ENCODE data around the gene ADAMTS3. TPM values are rescaled to one million over a fixed set of nuclear protein-coding genes. Genes with fewer than 3 reads are reported as not detected.

Gene ADAMTS3
- total RNA-seq, 1 donor from 2014 or later: 11.0 TPM

- no peak for DNase-seq (ENCODE audit: low spot score in 2 of 2, unreplicated experiment in 2 of 2)
- TF ChIP-seq CTCF (IDR thresholded peaks at IDR 0.05; ENCODE audit: unreplicated experiment): no peak
- H3K36me3 Mint-ChIP-seq: no peaks in the 10 kb centered on the region
- H3K9me3 Mint-ChIP-seq: no peaks in the 10 kb centered on the region
- no peaks in the 10 kb centered on the region for H3K27me3 Mint-ChIP-seq (ENCODE audit: low read depth)
- H3K4me3 Mint-ChIP-seq: no peak overlapping the region
- no peaks in the 10 kb centered on the region for H3K4me1 Mint-ChIP-seq
- H3K27ac Mint-ChIP-seq: no peak overlapping the region
Measured at GRCh38 chr4:72365981-72366380, 203.0 kb downstream of the ADAMTS3 start.

DNA sequence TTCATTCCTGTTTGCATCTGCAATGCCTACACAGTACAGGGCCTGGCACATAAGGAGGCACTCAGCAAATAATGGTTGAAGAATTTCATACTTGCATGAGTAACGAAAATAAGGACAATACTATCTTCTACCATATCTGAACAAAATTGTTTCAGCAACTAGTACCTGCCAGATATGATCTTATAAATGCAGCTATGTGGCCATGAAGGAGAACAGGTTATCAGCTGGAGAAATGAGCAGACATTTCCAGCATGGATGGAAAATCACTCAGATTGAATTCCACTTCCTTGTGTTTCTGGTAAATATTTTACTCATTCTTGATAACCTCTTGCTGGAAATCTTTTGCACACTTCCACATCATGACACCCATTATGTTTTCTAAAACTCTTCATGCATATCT lies 204.0 kb downstream of the ADAMTS3 start:
- no peaks in the 10 kb centered on the region for H3K9me3 Mint-ChIP-seq
- H3K27ac Mint-ChIP-seq: no peak overlapping the region
- no peaks in the 10 kb centered on the region for H3K27me3 Mint-ChIP-seq (ENCODE audit: low read depth)
- H3K4me1 Mint-ChIP-seq: no peaks in the 10 kb centered on the region
- H3K4me3 Mint-ChIP-seq: no peak overlapping the region
- TF ChIP-seq CTCF (IDR thresholded peaks at IDR 0.05; ENCODE audit: unreplicated experiment): no peak
- DNase-seq (ENCODE audit: low spot score in 2 of 2, unreplicated experiment in 2 of 2): no peak
- H3K36me3 Mint-ChIP-seq: no peaks in the 10 kb centered on the region

GRCh38 chr4:72360075-72360474 lies 208.9 kb downstream of the ADAMTS3 start:
- peaks cover 3% of the 10 kb centered on the region for H3K4me1 Mint-ChIP-seq
- H3K27me3 Mint-ChIP-seq (ENCODE audit: low read depth): no peaks in the 10 kb centered on the region
- no peak for TF ChIP-seq CTCF (IDR thresholded peaks at IDR 0.05; ENCODE audit: unreplicated experiment)
- no peak overlapping the region for H3K4me3 Mint-ChIP-seq
- DNase-seq (ENCODE audit: low spot score in 2 of 2, unreplicated experiment in 2 of 2): no peak
- H3K9me3 Mint-ChIP-seq: peaks cover 5% of the 10 kb centered on the region
- H3K36me3 Mint-ChIP-seq: no peaks in the 10 kb centered on the region
- H3K27ac Mint-ChIP-seq: no peak overlapping the region

DNA sequence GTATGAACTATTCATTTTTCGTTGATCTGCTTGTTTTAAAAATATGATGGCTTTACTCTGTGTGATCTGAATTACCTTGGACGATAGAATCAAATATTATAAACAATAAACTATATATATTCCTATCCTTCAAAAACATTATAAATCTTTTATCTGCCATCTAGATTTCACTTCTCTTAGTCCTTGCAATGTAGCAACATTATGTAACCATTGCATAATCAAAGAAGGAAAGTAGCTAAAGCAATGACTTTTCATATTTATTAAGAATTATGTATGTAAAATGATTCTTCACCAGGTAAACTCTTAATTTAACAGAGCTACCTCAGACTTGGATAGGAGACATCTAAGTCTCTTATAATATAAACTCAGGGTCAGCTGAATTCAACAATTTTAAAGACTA lies 210.5 kb downstream of the ADAMTS3 start:
- Mint-ChIP-seq H3K27me3 (ENCODE audit: low read depth) (no peaks in the 10 kb centered on the region), H3K9me3 (peaks cover 9% of the 10 kb centered on the region), H3K4me3 (no peak overlapping the region), H3K27ac (no peak overlapping the region), H3K4me1 (peaks cover 3% of the 10 kb centered on the region), H3K36me3 (no peaks in the 10 kb centered on the region)
- DNase-seq (ENCODE audit: low spot score in 2 of 2, unreplicated experiment in 2 of 2): no peak
- TF ChIP-seq CTCF (IDR thresholded peaks at IDR 0.05; ENCODE audit: unreplicated experiment): no peak

DNA sequence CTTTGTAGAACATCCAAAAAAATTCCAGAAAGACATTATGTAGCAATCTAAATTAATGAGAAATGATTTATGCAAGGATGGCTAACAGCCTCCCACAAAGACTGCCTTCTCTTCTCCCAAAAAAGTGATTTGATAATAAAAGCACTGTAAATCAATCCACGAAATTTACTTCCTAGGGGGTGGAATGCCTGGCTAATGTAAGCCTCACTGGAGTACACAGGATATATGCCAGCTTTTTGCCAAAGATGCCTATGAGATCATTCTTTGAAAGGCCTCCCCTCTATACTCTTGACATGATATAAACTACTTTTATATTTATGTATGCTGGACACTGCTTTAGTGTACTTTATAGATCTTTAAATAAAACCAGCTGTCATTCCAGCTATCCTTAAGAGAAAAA lies 211.1 kb downstream of the ADAMTS3 start:
- Mint-ChIP-seq H3K36me3 (no peaks in the 10 kb centered on the region), H3K9me3 (peaks cover 9% of the 10 kb centered on the region), H3K4me3 (no peak overlapping the region), H3K27ac (no peak overlapping the region), H3K27me3 (ENCODE audit: low read depth) (no peaks in the 10 kb centered on the region), H3K4me1 (peaks cover 3% of the 10 kb centered on the region)
- no peak for DNase-seq (ENCODE audit: low spot score in 2 of 2, unreplicated experiment in 2 of 2)
- TF ChIP-seq CTCF (IDR thresholded peaks at IDR 0.05; ENCODE audit: unreplicated experiment): no peak

DNA sequence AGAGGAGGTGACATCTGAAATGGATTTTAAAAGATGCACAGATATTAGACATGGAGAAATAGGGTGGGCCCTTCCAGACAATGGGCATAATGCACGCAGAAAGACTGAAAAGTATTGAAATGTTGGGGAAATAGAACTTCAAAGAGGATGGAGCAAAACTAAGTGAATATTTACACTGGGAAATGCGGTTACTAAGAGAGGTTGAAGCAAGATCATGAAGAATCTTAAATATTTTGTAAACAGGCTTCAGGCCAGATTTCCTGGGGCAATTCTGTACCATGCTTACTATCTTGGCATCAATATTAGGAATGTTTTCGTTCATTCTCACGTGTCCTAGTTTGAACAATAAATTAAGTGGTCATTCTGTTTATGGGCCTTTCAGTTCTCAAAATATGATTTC lies 216.3 kb downstream of the ADAMTS3 start:
- Mint-ChIP-seq H3K27ac (peak overlapping the region; percentile 75), H3K9me3 (peaks cover 9% of the 10 kb centered on the region), H3K4me3 (no peak overlapping the region), H3K27me3 (ENCODE audit: low read depth) (no peaks in the 10 kb centered on the region), H3K4me1 (peaks cover 9% of the 10 kb centered on the region), H3K36me3 (no peaks in the 10 kb centered on the region)
- TF ChIP-seq CTCF (IDR thresholded peaks at IDR 0.05; ENCODE audit: unreplicated experiment): no peak
- no peak for DNase-seq (ENCODE audit: low spot score in 2 of 2, unreplicated experiment in 2 of 2)
